Hematopoietic multipotent progenitor cell treated with erythropoietin and hydrocortisone succinate and interleukin-3 and kit ligand, for 6 days (in vitro differentiated cells): Measurements from ENCODE around the gene ATP8A2.

Experiments used
- DNase-seq: peaks from one replicate; pipeline ENCODE4 v3.0.0-alpha.2; 2015

Gene ATP8A2

DNA sequence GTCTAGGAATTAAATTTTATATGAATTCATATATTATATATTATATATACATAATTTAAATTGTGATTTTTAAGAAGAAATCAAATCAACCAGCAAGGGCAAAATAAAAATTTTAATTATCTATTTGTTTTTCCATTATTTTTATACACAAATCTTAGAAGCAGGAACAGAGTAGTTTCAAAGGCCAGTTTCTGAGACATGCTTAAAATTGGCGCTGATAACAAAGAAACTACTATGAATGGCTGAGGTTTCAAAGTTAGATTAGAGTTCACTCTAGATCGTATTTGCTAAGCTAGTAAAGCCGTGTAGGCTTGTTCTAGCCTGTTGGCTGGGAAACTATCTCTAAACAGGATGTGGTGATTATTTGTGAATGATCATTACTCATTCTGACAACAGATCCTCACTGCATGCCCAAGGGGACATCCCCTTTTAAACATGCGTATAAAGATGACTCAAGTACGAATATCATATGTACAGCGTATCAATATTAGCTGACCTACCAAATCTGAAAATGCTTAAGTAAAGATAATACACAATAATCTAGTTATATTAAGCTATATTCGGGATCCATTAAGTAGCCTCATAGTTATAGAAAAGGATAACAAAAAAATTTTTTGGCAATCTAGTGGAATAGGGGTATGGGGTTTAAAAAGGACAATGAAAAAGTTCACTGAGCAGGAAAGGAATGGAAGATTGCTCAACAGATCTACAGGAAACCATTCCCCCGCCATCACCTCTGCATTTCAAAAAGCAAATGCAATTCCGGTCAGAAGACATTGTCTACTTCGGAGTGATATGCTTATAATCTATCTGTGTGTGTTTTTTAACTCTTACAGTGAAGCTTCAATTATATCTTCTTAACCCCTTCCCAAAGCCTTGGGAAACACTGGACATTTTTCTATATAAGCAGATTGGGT, 529.9 kb downstream of the ATP8A2 start:
- DNase-seq, result no peak

DNA sequence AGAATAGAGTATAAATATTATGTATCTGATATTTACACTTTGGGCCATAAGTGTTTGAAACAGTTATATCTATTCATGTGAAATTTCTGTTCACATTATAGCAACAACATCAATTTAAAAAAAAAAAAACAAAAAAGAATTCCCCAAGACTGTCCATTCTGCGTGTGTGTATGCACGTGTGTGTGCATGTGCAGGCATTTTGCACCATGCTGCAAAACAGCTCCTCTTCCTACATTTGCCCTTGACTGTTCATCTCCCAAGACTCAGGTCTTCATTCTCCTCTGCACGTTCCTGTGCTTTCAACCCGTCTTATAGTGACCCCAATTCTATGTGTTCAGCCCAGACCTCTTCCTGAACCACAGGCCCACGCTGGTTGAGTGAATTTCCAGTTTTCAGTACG, 530.7 kb downstream of the ATP8A2 start:
- no peak for DNase-seq

DNA sequence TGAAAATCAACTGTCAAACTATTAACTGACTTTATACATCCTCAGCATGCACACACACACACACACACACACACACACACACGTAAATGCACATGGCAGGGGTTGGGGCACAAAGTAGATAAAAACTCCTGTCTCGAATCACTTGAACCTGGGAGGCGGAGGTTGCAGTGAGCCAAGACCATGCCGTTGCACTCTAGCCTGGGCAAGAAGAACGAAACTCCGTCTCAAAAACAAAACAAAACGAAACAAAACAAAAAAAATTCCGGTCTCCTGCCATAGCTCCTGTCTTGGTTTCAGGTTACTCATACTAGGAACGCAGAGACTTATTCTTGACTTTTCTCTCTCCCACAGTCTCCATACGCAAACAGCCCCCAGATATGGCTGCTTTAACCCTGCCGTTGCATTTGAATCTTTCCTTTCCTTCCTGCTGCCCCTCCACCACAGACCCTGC, 531.1 kb downstream of the ATP8A2 start:
- no peak for DNase-seq

DNA sequence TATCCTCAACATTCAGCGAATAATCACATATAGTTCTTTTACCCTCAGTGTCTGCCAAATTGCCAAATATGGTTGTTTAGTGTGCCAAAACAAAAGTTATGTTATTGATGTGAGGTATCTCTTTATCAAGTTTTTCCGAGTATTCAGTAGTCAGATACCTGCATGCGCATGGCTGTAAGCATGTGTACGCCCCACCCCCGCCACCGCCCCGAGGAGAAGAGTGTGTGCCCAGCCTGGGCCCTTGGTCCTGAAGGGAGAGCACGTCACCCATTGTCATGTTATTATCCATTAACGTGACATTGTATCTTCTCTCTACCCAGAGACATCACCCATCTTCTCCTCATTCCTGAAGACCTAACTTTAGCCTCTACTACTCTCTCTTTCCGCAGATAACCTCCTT, 533.1 kb downstream of the ATP8A2 start:
- no peak for DNase-seq

DNA sequence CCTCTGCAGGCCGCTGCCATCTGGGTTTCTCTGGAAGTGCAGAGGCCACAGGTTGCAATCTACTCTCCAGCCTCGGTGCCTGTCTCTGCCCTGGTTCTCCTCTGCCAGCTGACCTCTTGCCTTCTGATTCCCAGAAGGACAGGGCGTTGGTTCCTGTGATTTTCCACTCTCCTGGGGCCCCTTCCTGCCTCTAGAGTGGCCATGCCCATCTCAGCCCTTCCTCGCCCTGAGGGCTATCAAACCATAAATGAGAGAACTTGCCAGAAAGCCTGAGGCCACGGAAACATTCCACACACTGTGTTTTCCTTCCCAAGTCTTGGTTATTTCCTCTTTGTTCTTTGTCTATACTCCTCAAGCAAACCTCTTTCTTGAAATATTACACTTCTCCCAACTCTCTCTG, 533.8 kb downstream of the ATP8A2 start:
- no peak for DNase-seq

DNA sequence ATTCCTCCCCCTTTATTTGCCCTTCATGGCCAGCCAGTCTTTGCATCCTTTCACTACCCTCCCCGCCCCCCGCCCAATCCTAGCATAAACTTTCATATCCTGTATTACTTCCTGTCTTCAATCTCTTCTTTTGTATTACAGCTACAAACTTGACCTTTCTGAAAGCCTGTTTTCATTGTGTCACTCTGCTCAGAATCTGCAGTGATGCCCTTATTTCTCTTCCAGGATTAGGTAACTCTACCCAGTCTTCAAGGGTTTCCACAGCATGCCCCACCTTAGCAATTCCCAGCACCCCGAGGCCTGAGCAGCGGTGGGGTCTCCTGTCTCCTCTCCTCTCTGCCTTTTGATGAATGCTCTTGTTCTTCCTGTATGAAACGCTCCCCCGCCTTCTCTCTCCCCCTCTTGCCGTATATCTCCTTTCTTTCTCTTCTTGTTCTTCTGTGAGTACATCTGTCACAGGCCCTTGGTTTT, 534.5 kb downstream of the ATP8A2 start:
- no peak for DNase-seq

DNA sequence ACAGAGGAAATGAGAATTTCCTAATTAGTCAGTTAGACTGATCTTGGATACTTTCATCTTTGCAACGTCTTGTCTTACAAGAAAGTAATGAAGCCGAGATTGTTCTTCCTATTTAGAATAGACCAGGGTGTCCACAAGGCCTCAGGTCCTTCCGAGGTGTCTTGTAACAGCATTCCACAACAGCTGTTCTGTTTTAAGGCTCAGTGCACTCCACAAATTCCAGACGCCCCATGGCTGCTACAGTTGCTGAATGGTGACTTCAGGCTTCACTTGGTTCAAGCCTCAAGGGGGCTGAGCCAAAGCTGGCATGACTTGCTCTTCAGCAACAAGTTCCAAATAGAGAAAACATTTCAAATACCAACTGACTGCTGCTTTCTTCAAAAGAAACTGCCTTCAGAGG, 536.6 kb downstream of the ATP8A2 start:
- no peak for DNase-seq

DNA sequence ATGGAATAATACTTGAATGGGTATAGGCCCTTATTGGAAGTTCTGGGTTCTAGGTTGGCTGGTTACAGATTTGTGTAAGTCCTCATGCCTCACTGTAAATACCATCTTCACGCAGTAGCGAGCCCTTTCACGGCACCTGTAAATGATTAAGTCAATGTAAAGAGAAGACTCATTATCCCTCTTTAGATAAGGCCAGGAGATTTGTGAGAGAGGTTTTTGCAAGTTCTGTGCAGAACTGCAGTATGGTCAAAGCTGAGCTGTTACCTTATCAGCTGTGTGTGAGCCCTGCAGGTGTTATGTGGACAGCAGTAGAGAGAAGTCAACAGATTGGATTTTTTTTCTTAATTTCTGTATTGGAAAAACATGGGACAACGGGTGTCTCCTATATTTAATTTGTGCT, 538.5 kb downstream of the ATP8A2 start:
- no peak for DNase-seq

DNA sequence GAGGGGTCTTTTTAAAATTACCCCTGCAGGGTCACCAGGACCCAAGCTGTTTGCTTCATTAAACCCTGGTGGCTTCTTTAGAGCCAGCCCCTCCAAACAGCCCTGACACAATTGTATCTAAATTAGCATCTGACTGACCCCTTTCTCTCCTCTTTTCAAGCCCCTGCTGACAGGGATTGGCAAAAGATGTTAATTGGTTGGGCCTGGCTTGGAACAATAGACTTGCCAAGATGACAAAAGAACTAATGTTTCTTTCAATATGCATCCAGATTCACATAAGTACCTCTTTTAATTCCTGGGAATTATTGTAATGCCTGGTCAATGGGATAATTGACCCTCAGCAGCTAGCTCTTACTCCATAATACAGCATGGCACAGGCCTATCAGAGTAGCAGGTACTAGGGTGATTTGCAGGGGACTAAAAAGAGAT, 539.2 kb downstream of the ATP8A2 start:
- DNase-seq, result no peak

DNA sequence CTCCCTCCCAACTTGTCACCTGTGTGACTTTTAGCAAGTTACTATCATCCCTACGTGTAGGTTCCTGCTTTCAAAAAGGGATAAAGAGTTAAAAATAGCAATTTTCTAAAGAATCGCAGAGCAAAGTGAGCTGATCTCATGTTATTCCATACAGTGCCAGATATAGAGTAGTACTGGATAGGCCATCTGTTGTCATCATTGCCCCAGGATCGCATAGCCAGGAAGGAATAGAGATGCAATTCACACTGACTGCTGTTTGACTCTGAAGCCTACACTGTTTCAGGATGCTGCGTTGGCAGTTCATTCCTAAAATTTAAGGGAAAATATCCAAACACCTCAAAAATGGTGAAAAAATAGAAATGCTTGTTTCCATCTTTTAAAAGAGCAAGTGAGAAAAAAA, 541.2 kb downstream of the ATP8A2 start:
- DNase-seq, result no peak

DNA sequence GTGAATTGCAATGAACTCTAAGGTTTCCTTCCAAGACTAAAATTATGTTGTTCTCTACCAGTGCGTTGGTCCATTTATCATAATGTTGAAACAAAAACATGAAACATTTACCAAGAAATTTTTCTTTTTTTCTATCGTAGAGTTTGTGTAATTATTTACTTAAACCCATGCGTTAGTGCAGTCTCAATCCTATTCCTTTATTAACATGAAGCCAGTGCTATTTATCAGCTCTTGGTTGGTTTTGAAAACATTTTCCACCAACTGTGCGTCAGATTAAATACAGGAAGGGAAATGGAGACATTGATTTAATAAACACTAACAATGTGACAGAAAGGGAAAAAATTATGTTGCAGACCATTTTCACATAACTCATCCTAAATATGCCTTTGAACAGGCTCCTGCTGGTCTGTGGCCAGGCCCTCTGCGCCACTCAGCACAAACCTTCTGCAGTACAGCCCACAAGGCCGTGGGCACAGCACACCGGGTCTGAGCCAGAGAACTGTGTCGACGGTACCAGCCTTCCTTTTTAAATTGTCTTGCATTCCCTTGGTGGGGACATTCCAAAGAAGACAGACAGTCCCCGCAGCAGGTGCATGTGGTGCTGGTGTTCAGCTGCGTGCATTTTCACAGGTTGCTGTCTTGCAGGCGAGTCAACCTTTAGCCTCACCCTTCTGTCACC, 544.2 kb downstream of the ATP8A2 start:
- no peak for DNase-seq

DNA sequence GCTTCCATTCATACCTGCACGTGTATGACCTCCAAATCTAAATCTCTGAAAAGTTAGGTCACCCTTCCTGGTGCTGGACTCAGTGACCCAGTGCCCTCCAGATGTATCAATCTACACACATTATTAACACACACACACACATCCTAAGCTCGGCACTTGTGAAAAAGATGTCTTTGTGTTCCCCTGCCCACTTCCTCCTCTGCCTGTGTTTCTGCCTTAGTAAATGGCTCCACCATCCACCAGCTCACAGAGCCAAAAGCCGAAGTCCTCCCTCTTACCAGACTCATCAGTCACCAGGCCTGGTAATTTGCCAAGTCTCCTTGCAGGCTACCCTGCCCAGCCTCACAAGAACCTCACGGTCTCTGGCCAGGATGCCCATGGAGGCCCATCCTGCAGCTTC, 548.5 kb downstream of the ATP8A2 start:
- DNase-seq, result no peak

DNA sequence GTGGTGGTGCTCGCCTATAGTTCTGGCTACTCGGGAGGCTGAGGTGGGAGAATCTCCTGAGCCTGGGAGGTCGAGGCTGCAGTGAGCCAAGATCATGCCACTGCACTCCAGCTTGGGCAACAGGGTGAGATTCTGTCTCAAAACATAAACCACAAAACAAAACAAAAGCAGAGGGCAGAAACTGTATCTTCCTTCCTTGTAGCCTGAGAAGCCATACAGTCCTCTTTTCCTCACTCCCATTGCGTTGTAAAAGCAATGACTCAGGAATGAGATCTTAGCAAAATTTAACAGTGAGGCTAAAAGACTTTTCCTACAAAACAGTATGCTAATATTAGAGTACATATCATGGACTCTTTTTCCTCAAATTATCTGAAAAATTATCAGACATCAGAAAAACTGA, 549.2 kb downstream of the ATP8A2 start:
- DNase-seq, result no peak

DNA sequence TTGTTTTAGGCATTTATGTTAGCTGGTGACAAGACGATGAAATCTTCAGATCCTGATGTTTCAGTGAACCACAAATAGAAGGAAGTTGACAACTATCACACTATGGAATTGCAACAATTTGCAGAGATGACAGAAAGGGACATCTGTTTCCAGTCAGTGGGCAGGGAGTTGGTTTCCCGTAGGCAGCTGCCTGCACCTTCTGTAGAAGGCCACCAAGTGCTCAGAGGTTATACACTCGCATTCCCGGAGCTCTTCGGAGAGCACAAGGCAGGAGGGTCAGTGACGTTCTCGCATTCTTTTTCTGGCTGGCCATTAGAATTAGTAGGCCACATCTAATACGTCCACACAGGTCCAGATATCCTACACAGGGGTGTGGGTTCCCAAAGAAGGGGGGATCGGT, 550.6 kb downstream of the ATP8A2 start:
- no peak for DNase-seq

DNA sequence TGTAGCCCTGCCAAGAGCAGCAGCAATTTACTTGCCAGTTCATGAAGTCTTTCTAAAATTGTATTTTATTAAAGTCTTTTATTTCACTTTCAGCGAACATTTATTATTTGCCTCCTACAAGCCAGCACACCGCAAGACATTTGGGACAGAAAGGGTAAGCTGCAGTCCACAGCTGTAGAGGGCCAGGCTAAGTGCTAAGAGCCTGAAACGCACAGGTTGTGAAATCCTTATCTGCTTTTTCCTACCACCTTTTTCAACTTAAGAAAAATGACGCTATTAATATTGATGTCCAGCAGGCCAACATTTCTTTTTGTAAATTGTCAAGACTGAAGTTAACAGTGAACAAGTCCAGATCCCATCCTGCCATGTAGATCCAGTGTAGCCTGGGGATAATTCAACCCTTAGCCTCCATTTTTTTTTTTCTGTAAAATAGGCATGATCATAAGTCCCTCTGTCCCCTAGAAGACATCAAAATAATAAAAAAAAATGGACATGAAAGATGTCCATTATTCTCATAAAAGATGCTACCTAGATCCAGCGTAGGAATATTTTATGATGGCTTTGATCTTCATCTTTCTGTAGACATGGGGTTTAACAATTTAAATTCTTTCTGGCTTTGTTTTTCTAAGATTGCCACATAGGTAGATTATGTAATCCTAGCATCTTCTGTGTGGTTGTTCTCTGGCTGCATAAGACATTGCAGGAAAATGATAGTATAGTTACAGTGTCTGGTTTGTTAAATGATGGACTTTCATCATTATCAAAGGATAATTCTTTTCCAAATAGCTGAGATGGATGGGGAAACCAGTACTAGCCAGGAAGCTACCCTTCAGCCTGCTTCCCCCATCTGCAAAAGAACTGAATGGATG, 551.7 kb downstream of the ATP8A2 start:
- no peak for DNase-seq

DNA sequence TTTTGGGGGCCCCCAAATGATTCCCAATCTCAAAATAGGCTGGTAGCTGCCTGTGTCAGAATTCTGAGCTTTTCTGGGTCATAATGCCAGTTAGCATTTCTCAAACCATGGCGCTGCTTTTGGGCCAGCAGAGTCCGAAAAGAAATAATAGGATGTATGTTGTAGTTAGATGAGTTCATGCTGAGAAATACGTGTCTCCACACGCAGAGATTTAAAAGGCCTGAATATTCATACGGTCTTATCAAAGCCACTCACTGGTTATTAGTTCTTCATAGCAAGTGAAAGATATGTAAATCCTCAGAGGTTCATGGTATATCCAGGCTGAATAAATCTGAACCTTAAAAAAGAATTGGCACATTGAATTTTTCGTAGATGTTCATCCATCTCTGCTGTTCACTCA, 555.6 kb downstream of the ATP8A2 start:
- DNase-seq, result no peak

DNA sequence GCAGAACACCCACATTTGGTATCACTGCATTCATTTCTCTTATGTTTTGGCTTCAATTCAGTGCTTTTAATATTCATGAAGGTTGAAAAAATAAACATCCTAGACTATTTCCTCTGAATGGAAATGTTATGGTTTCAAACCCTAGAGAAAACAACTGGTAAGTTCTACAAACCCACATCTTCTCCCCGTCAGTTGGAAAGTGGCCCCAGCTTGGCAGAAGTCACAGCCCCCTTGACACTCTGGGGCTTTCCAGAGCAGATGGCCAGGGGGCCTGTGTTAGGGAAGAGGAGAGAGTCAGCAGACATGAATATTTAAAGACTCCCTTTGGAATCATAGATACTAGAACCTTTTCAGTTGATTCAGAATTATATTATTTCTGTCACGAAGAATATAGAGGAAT, 556.2 kb downstream of the ATP8A2 start:
- DNase-seq, result no peak

DNA sequence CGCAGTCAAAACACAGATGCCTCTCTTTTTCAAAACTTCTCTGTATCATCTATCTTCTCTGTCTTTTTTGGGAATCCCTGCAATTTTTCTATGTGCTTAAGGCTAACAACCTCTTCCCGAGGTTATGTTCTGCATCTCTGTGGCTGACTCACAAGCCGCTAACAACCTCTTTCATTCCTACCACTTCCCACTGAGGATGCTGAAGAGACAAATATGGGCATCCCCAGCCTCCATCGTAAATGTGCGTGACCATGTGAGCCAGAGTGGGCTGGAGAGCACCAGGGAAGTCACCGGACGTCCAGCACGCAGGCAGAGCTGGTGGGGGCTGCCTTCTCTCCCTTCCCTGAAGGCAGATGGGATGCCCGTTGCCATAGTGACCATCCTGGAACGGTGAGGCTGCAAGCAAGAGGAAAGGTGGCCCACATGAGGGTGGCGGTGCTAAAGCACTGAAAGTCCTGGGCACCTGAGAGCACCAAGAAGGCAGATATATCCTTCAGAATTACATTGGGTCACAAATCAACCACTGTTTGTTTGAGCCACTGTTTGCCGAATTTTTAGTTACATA, 557.2 kb downstream of the ATP8A2 start:
- DNase-seq, result no peak

DNA sequence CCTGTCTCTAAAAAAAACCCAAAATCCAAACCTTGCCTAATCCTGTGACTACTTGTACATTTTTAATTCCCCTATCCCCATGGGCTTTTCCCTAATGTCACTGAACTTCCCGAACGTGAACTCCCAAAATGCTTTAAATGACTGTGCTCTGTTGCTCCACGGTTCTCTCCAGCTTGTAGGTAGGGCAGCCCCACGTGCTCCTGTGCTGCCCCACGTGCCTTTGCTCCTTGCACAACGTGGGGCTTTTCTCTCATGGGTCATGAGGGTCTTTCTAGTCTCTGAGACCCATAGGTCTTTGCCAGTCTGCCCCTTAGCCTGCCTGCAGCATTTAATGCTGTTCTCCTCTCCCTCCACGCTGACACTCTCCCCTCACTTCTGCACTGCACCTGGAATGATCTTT, 558.0 kb downstream of the ATP8A2 start:
- no peak for DNase-seq

DNA sequence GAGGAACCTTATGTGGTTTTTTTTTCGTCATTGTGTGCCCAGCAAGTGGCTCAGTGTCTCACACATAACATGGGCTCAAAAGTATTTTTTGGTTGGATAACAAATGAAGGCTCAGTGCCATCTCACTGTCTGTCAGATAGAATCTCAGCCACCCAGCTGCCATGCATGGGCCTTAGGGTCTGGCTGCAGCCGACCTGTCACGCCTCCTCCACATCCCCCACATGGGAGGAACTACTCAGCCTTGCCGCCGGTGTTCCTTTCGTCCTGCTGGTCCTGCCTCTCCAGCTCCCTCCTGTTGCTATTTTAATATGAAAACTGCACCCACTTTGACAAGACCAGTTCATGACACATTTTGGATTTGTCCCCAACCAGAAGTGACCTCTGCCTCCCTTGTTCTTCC, 558.9 kb downstream of the ATP8A2 start:
- DNase-seq, result no peak

DNA sequence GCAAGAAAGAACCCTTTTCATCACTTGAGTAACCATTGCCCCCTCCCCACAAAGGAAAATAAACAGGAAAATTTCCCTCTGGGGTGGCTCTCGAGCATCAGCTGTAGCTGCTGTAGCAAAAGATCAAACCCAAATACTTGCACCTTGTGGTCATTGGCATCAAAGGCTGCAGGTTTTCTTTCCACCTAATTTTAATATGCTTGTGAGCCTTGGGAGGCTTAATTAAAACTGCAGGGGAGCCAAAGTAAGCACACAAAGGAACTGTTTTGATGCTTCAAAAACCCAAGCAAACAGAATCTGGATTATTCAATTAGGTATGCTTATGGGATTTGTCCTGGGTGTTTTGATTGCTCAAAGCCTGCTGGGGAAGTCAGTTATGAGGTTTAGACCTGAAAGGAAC, 560.6 kb downstream of the ATP8A2 start:
- no peak for DNase-seq

DNA sequence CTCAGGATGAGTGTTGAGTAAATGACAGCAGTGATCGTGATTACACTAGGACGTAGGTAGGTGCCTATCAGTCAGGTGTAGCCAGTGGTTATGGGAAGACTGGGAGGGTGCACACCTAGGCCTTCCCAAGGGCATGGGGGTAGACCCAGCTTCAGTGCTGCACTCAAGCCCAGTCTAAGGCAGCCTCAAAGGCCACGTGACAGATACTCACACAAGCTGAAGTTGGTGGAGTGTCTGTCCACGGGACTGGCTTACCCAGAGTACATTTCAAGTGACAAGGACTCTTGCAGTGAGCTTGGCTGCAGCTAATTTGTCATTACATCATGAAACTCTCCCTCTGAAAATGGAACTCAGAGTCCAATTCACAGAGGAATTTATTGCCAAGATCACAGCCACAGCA, 561.7 kb downstream of the ATP8A2 start:
- no peak for DNase-seq

DNA sequence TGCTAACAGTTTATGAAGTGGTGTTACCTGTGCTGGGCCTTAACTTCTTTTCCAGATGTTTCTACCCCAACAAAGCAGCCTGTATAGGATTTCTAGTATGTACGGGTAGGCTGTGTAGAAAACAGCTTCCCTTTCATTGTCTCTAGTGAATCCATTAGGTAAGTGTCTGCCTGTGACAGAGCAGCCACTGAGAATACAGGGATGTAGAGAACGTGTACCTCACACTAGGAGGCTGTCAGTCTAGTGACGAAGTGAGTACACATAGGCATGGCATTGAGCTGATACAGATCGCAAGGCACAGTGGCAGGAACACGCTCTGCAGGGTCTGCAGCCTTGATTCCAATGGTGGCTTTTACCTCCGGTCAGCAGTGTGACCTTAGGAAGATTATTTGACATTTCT, 562.4 kb downstream of the ATP8A2 start:
- no peak for DNase-seq
